Parathyroid adenoma (tissue), 2 donors: Measurements from ENCODE around the gene SORCS2.

Experiments used
- H2AFZ ChIP-seq: fragments of 300-600 bp; sonication (generic); one replicate; pipeline ENCODE4 v1.7.0; 2017; ENCODE audit warnings: antibody characterized with exemption, mild to moderate bottlenecking
- H3K27ac ChIP-seq: fragments of 300-600 bp; sonication (generic); one replicate; pipeline ENCODE4 v1.7.0; 2017
- H3K27me3 ChIP-seq: fragments of 300-600 bp; sonication (generic); one replicate; pipeline ENCODE4 v1.7.0; 2017; ENCODE audit warnings: low read length; ENCODE audit not compliant: control insufficient read depth, insufficient read depth
- H3K36me3 ChIP-seq: fragments of 300-600 bp; sonication (generic); one replicate; pipeline ENCODE4 v1.7.0; 2017; ENCODE audit warnings: low read length; ENCODE audit not compliant: control insufficient read depth, insufficient read depth
- H3K4me1 ChIP-seq: fragments of 300-600 bp; sonication (generic); one replicate; pipeline ENCODE4 v1.7.0; 2017; ENCODE audit warnings: control low read depth
- H3K4me2 ChIP-seq: fragments of 300-600 bp; sonication (generic); one replicate; pipeline ENCODE4 v1.7.0; 2017; ENCODE audit warnings: low read length
- H3K4me3 ChIP-seq: fragments of 300-600 bp; sonication (generic); one replicate; pipeline ENCODE4 v1.7.0; 2017; ENCODE audit warnings: low read depth, low read length
- H3K79me2 ChIP-seq: fragments of 300-600 bp; sonication (generic); one replicate; pipeline ENCODE4 v1.7.0; 2017; ENCODE audit warnings: control low read depth
- H3K9ac ChIP-seq: fragments of 300-600 bp; sonication (generic); one replicate; pipeline ENCODE4 v1.7.0; 2017; ENCODE audit warnings: mild to moderate bottlenecking
- H3K9me3 ChIP-seq: fragments of 300-600 bp; sonication (generic); one replicate; pipeline ENCODE4 v1.7.0; 2017; ENCODE audit warnings: low read length; ENCODE audit not compliant: control insufficient read depth
- CTCF ChIP-seq: fragments of 300-600 bp; sonication (generic); IDR thresholded peaks from one replicate; pipeline ENCODE4 v1.7.0; 2017; ENCODE audit warnings: antibody characterized with exemption, mild to moderate bottlenecking
- donor health status: primary hyperparathyroidism.

Gene SORCS2

GRCh38 chr4:7259039-7259438, 66.7 kb downstream of the SORCS2 start:
- no peak for TF ChIP-seq CTCF
- Histone ChIP-seq H3K4me1 (no peaks in the 10 kb centered on the region), H3K79me2 (no peaks in the 10 kb centered on the region), H3K4me3 (no peak overlapping the region), H3K9ac (no peak overlapping the region), H2AFZ (no peak overlapping the region), H3K27ac (no peak overlapping the region), H3K9me3 (no peaks in the 10 kb centered on the region), H3K4me2 (no peak overlapping the region), H3K36me3 (no peaks in the 10 kb centered on the region), H3K27me3 (no peaks in the 10 kb centered on the region)

DNA sequence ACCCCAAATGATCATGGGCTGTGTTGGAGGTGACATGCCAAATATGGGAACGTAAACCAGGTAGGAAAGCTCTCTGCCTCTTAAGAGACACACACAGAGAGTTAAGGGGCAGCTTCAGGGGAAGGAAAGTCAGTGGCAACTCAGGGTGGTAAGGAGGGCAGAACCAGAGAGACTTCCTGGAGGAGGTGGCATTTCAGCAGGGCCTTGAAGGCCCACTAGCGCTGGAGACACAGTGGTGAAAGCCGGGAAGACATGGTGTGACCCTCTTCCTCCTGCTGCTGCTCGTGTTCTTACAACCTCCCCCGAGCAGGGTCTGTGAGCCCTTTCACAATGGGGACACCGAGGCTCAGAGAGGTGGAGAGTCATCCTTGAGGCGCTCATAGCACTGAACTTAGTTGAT, 68.2 kb downstream of the SORCS2 start:
- Histone ChIP-seq H3K27ac (no peak overlapping the region), H3K36me3 (no peaks in the 10 kb centered on the region), H3K4me2 (no peak overlapping the region), H2AFZ (no peak overlapping the region), H3K27me3 (no peaks in the 10 kb centered on the region), H3K9me3 (no peaks in the 10 kb centered on the region), H3K4me1 (no peaks in the 10 kb centered on the region), H3K4me3 (no peak overlapping the region), H3K9ac (no peak overlapping the region), H3K79me2 (no peaks in the 10 kb centered on the region)
- no peak for TF ChIP-seq CTCF

GRCh38 chr4:7261087-7261486, 68.7 kb downstream of the SORCS2 start:
- H3K9me3 ChIP-seq = no peaks in the 10 kb centered on the region
- H3K9ac ChIP-seq = no peak overlapping the region
- H3K4me1 ChIP-seq = no peaks in the 10 kb centered on the region
- no peaks in the 10 kb centered on the region for H3K27me3 ChIP-seq
- no peaks in the 10 kb centered on the region for H3K36me3 ChIP-seq
- H3K27ac ChIP-seq = no peak overlapping the region
- no peak overlapping the region for H3K4me2 ChIP-seq
- H3K79me2 ChIP-seq = no peaks in the 10 kb centered on the region
- H2AFZ ChIP-seq = no peak overlapping the region
- H3K4me3 ChIP-seq = no peak overlapping the region
- TF ChIP-seq CTCF = no peak

DNA sequence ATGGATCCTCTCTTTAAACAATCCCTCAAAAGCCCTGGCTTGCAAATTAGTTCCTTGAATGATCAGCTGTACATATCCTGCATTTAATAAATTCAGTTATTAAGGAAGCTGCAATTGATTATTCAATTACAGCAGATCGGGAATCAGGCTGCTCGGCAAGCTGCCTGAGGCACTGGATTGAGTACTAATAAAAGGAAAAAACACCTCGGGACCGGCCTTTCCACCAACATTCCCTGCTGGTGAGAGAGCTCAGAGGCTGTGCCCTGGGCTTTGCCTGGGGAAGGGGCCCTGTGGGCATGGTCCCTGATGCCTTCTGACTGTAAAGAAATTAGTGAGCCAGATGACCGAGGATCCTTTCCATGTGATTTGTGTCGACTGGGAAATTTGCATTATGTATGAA, 69.2 kb downstream of the SORCS2 start:
- TF ChIP-seq CTCF = no peak
- Histone ChIP-seq H3K36me3 (no peaks in the 10 kb centered on the region), H3K27ac (no peak overlapping the region), H2AFZ (no peak overlapping the region), H3K79me2 (no peaks in the 10 kb centered on the region), H3K9me3 (no peaks in the 10 kb centered on the region), H3K27me3 (no peaks in the 10 kb centered on the region), H3K4me2 (no peak overlapping the region), H3K4me3 (no peak overlapping the region), H3K4me1 (no peaks in the 10 kb centered on the region), H3K9ac (no peak overlapping the region)

DNA sequence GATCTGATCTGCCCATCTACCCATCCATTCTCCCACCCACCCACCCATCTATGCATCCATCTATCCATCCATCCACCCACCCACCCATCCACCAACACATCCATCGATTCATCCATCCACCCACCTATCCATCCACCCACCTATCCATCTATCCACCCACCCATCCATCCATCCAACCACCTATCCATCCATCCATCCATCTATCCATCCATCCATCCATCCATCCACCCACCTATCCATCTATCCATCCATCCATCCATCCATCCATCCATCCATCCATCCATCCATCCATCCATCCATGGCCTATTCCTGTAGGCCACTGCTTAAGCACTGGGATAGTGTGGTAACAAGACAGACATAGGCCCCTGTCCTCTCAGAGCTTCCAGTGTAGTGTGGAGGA, 69.8 kb downstream of the SORCS2 start:
- Histone ChIP-seq H3K27me3 (no peaks in the 10 kb centered on the region), H3K27ac (no peak overlapping the region), H3K9me3 (no peaks in the 10 kb centered on the region), H3K9ac (no peak overlapping the region), H3K36me3 (no peaks in the 10 kb centered on the region), H3K79me2 (no peaks in the 10 kb centered on the region), H3K4me2 (no peak overlapping the region), H3K4me1 (no peaks in the 10 kb centered on the region), H2AFZ (no peak overlapping the region), H3K4me3 (no peak overlapping the region)
- TF ChIP-seq CTCF = no peak
